Adipose tissue (tissue), 3 donors: ENCODE results near the gene SFMBT2. TPM values are rescaled to one million over a fixed set of nuclear protein-coding genes. Genes with fewer than 3 reads are reported as not detected.
"Not testable (repeated sequence)": the region's sequence is repeated elsewhere in the genome, so short reads cannot be mapped to it uniquely, and the experiment has no call there.

Experiments used
- H3K27ac ChIP-seq: one replicate; pipeline ENCODE4 v1.5.1; 2013; ENCODE audit warnings: low read depth, low read length
- WGBS, 3 donors: extraction: QIAGEN DNeasy Blood & Tissue Kit; methylation state at CpG; one replicate each; pipeline ENCODE4 v1.1.7; 2013; 5-methylcytosine and 5-hydroxymethylcytosine counted together
- polyA plus RNA-seq, 3 donors: library from polyadenylated mRNA; stranded (reverse); fragments of 200-250 nt; gene quantifications; one replicate each; pipeline ENCODE4 v1.2.3, GENCODE V29; 2013
- donor health status: healthy with polysubstance abuse.
- donor health status: Bipolar disorder and iron deficiency.
- donor health status: healthy.

The SFMBT2 gene
- polyA plus RNA-seq, 3 donors = 0.67 to 2.2 (median 1.4) TPM

DNA sequence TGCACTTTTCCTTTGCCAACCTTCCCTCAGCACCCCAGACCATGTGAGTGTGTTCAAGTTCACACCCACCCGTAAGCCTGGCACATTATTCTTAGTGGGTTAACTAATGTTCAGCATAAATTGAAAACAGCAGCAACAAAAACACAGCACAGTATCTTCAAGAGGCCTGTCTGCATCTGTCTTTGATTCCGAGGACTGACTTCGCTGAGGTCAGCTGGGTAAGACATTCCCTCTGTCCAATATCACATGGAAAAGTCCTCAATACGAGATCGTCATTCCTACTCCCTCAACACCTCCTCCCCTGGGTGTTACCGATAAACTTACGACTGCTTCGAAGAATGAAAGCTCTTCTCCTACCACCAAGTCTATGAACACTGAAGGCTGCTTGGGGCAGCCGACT is 218.8 kb downstream of the SFMBT2 start:
- WGBS, 3 donors = 83 to 89% (median 83%) methylated on average over 9 of the region's 9 CpGs
- no peak overlapping the region for H3K27ac ChIP-seq

DNA sequence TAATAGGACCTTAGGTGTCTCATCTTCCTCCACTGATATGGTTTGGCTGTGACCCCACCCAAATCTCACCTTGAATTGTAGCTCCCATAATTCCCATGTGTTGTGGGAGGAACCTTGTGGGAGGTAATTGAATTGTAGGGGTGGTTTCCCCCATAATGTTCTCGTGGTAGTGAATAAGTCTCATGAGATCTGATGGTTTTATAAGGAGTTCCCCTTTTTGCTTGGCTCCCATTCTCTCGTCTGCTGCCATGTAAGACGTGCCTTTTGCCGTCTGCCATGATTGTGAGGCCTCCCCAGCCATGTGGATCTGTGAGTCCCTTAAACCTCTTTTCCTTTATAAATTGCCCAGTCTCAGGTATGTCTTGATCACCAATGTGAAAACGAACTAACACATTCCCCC is 220.1 kb downstream of the SFMBT2 start:
- whole genome bisulfite sequencing, 3 donors = 85 to 91% (median 87%) methylated on average over 5 of the region's 5 CpGs
- H3K27ac ChIP-seq = not testable (repeated sequence)

GRCh38 chr10:7189909-7190308 is 220.9 kb downstream of the SFMBT2 start:
- WGBS, 3 donors = 92 to 94% (median 93%) methylated on average over 11 of the region's 11 CpGs
- no peak overlapping the region for H3K27ac ChIP-seq

DNA sequence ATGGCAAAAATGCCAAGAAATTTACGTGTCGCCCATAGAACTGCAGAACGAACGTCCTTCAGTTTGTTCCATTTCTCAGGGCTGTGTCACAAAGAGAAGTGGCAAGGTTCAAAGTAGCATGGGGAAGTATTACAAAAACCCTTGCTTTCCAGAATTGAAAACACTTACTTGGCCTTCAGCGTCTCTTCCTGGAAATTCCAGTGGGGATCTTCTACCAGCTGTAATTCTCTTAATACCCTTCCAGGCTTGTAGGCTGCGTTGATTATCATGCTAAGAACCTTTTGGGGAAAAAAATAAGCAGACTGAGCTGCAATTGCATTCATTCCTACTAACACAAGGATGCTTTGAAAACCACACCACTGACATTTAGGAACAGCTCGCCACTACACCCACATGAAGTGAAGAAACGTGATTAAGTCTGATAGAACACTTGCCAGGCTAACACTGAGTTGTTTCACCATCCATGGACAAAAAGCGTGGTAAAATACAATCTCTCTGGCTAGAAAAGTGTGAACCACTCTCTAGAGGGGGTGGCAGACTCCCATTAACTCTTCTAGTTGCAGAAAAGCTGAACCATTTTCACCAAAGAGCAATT is 222.3 kb downstream of the SFMBT2 start:
- 61 to 86% (median 73%) methylated on average over 9 of the region's 9 CpGs for WGBS, 3 donors

GRCh38 chr10:7186387-7187018 is 224.3 kb downstream of the SFMBT2 start:
- no peak overlapping the region for H3K27ac ChIP-seq
- 85 to 89% (median 89%) methylated on average over 6 of the region's 6 CpGs for WGBS, 3 donors

More for the DNA sequence above, 222.3 kb downstream of the SFMBT2 start:
- H3K27ac ChIP-seq = no peak overlapping the region

DNA sequence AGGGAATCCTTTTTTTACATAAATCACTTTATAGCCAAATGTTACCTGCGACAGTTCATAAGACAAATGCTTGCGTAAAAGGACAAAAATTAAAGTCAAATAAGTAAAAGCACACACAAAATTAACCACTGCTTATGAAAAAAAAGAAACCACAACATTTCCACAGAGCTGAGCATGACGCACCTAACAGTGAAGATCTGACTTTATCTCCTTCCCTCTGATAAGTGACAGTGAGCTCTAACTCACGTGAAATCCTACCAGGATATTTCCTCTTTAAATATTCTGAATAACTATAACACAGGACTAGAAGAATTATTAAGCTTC is 225.5 kb downstream of the SFMBT2 start:
- peak overlapping the region; percentile 72 for H3K27ac ChIP-seq
- 61 to 78% (median 65%) methylated on average over 4 of the region's 4 CpGs for WGBS, 3 donors

- WGBS, 3 donors = 62 to 79% (median 70%) methylated on average over 14 of the region's 14 CpGs
- peak overlapping the region; percentile 72 for H3K27ac ChIP-seq
Observed at GRCh38 chr10:7184660-7185366, 226.0 kb downstream of the SFMBT2 start.

DNA sequence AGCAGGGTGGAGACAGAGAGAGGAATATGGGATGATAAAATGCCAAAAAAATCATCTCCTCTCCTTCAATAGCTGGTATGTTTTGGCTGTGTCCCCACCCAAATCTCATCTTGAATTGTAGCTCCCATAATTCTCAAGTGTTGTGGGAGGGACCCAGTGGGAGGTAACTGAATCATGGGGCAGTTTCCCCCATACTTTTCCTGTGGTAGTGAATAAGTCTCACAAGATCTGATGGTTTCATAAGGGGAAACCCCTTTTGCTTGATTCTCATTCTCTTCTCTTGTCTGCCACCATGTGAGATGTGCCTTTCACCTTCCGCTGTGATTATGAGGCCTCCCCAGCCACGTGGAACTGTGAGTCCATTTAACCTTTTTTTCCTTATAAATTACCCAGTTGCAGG is 226.7 kb downstream of the SFMBT2 start:
- H3K27ac ChIP-seq = not testable (repeated sequence)
- WGBS, 3 donors = 84 to 98% (median 95%) methylated on average over 2 of the region's 2 CpGs

GRCh38 chr10:7182327-7182726 is 228.5 kb downstream of the SFMBT2 start:
- WGBS, 3 donors = 88 to 97% (median 93%) methylated on average over 1 of the region's 1 CpG
- not testable (repeated sequence) for H3K27ac ChIP-seq

DNA sequence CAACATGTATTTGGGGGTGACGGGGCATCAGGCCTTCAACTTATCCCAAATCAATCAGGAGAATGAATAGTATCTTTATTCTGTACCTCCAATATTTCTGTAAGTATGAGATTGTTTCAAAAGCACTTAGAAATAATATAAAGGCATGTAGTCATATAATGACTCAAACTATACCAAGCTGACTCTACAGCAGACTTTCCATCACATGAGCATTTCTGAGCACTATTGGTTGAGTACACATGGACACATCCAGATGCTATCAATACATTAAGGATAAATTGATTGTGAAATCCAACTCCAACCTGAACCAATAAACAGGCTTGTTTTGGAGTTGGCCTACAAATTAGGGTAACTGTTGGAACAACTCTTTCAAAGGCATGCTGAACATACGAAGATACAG is 229.4 kb downstream of the SFMBT2 start:
- H3K27ac ChIP-seq = no peak overlapping the region
- 90 to 100% (median 96%) methylated on average over 2 of the region's 2 CpGs for WGBS, 3 donors

GRCh38 chr10:7179536-7179935 is 231.3 kb downstream of the SFMBT2 start:
- WGBS, 3 donors = 87 to 90% (median 89%) methylated on average over 12 of the region's 12 CpGs
- H3K27ac ChIP-seq = no peak overlapping the region

GRCh38 chr10:7173948-7174347 is 236.9 kb downstream of the SFMBT2 start:
- no peak overlapping the region for H3K27ac ChIP-seq
- 69 to 95% (median 94%) methylated on average over 11 of the region's 11 CpGs for WGBS, 3 donors

DNA sequence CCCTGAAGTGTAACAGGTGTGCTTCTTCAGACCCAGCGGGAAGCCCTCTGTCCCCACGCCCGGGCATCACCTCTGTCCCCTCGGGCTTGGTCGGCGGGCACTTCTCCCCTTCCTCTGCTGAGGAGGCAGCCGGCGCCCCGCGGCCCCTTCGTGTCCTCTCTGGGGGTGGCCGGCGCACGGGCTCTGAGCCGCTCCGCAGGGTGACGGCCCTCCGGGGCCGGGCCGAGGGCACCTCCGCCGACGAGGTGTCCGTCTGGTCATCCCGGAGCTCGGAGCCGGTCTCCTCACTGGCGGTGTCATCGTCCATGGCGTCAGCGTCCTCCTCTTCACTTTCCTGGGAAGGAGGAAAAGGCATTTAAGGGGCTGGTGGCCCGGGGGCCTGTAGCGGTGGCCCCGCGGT is 239.0 kb downstream of the SFMBT2 start:
- 94 to 98% (median 97%) methylated on average over 35 of the region's 35 CpGs for WGBS, 3 donors
- no peak overlapping the region for H3K27ac ChIP-seq

DNA sequence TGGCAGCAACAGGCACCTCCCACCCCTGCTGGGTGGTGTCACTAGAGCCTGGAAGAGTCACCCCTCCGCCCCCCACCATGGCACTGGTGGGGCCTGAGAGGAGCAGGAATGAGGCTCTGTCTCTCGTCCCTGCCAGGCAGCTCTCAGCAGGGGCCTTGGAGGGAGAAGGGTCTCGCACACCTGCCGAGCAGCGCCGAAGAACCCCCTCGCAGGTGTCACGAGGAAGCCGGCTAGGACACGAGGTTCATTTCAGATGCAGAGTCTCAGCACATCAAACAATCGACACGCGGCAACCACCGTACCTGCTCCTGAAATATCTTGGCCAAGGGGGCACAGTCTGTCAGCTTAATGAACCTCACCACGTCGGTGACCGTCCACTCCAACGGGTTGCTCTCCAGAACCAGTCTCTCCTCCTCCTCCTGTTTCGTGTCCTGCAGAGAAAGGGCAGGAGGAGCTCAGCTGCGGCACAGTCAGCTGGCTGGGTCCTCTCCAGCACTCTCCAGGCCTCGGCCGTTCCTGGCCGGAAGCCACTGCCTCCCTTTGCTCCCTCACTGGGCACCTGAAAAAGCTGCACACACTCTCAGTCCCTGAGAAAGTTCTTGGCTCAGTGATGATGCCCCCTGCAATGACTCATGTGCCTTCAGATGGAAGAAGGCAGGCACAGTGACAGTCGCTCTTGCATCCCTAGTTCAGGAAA is 240.1 kb downstream of the SFMBT2 start:
- WGBS, 3 donors = 87 to 94% (median 93%) methylated on average over 23 to 24 of the region's 24 CpGs
- H3K27ac ChIP-seq = no peak overlapping the region

DNA sequence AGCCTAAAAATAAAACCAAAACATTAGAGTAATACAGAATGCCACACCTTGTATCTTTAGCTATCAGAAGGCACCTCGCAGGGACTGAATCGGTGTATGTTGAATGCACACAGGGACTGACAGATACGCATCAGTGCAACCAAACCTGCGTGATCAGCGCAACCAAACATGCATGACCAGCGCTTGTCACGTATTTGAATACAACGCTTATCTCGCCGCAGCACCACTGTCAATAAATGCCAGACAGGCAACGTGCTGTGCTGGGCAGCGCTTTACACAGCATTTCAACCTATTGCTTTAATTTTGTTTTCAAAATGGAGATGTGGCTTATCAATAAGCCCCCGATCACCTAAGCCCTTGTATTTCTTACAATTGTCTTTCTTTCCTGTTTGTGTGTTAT is 242.4 kb downstream of the SFMBT2 start:
- WGBS, 3 donors = 74 to 96% (median 90%) methylated on average over 13 of the region's 13 CpGs
- no peak overlapping the region for H3K27ac ChIP-seq

DNA sequence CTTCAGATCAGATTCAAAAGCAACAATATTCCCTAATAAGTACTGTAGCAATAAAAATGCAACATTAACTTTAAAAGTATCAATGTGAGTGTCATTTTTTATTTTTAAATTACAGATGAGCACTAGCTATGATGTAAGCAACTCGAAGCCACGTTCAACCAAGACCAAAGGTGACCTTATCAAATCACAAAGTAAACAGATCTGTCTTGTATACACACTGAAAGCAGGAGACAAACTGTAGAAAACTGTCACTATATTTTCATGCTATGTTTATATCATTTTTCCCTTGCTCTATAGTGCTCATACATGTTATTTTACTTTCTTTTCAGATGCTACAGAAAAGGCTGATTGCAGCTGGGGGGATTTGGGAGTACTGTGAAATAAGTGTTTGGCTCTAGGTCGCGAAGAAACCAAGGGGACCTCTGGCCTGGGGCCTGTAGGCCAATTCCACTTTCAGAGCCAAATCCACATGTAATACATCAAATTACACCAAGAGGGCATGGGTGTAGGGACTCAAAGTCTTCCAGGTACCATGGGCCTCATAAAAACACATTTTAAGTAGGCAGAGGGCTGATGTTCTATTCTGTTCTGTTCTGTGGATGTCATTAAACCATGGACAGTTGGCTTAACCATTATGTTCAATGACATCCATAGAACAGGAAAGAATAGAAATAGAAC is 245.2 kb downstream of the SFMBT2 start:
- no peak overlapping the region for H3K27ac ChIP-seq
- WGBS, 3 donors = 57 to 87% (median 78%) methylated on average over 4 of the region's 4 CpGs

DNA sequence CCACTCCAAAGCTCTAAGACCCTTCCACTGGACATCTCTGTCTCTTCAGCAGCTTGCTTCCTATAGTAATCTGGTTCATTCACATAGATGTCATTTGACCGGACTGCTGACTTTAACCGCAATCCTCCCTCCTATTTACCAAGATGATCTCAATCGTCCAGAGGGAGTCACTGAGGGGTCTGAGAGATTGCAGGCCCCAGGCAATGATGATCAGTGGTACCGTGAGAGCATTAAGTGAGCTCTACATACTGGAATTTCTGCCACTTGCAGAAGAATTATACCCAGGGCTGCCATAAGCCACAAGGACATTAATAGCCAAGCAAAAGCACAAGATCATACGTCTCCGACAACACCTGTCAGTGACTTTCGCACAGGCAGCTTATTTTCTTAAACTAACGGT is 245.9 kb downstream of the SFMBT2 start:
- H3K27ac ChIP-seq = no peak overlapping the region
- 93 to 97% (median 97%) methylated on average over 8 of the region's 8 CpGs for WGBS, 3 donors

DNA sequence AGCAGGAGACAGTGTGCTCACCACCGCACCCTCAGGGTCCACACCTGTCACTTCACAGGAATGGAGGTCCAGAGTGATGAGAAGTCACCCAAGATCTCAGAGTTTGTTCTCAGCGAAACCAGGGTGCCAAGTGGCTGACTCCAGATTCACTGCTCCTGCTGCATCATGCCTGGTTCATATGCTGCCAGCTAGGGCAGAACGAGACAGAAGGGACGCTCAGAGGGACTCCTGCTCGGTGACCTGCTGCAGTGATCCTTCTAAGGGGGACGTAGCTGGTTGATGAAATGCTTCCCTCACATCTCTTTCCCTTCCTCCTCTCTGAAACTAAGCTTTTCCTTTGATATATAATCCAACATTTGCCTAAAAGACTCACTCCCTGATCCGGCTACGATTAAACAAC is 248.5 kb downstream of the SFMBT2 start:
- 84 to 95% (median 94%) methylated on average over 8 of the region's 8 CpGs for WGBS, 3 donors

More for the DNA sequence above, 248.5 kb downstream of the SFMBT2 start:
- H3K27ac ChIP-seq = no peak overlapping the region
